ENCODE data around the gene SLC15A2. TPM values are rescaled to one million over a fixed set of nuclear protein-coding genes. Genes with fewer than 3 reads are reported as not detected.

SLC15A2 gene
- total and polyA plus RNA-seq, 10 of the 15 experiments (the other 5 are each of a cell fraction or from before 2014, with no cell fraction given) = 0.64 to 7.2 (median 2.4) TPM

GRCh38 chr3:121975702-121976302 lies 81.6 kb downstream of the SLC15A2 start (continued):
- TF ChIP-seq, protein P1, sequence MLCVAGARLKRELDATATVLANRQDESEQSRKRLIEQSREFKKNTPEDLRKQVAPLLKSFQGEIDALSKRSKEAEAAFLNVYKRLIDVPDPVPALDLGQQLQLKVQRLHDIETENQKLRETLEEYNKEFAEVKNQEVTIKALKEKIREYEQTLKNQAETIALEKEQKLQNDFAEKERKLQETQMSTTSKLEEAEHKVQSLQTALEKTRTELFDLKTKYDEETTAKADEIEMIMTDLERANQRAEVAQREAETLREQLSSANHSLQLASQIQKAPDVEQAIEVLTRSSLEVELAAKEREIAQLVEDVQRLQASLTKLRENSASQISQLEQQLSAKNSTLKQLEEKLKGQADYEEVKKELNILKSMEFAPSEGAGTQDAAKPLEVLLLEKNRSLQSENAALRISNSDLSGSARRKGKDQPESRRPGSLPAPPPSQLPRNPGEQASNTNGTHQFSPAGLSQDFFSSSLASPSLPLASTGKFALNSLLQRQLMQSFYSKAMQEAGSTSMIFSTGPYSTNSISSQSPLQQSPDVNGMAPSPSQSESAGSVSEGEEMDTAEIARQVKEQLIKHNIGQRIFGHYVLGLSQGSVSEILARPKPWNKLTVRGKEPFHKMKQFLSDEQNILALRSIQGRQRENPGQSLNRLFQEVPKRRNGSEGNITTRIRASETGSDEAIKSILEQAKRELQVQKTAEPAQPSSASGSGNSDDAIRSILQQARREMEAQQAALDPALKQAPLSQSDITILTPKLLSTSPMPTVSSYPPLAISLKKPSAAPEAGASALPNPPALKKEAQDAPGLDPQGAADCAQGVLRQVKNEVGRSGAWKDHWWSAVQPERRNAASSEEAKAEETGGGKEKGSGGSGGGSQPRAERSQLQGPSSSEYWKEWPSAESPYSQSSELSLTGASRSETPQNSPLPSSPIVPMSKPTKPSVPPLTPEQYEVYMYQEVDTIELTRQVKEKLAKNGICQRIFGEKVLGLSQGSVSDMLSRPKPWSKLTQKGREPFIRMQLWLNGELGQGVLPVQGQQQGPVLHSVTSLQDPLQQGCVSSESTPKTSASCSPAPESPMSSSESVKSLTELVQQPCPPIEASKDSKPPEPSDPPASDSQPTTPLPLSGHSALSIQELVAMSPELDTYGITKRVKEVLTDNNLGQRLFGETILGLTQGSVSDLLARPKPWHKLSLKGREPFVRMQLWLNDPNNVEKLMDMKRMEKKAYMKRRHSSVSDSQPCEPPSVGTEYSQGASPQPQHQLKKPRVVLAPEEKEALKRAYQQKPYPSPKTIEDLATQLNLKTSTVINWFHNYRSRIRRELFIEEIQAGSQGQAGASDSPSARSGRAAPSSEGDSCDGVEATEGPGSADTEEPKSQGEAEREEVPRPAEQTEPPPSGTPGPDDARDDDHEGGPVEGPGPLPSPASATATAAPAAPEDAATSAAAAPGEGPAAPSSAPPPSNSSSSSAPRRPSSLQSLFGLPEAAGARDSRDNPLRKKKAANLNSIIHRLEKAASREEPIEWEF (IDR thresholded peaks at IDR 0.05; ENCODE audit: insufficient replicate concordance, low read depth, low read length) = no peak
- TF ChIP-seq MTA3 (IDR thresholded peaks at IDR 0.05; ENCODE audit: borderline replicate concordance, low read length) (no peak), USF1 (IDR thresholded peaks at IDR 0.05; ENCODE audit: borderline replicate concordance, extremely low read length, insufficient read depth, low read depth, low read length) (no peak), NR2C1 (IDR thresholded peaks at IDR 0.05) (no peak), YY1 (IDR thresholded peaks at IDR 0.05; ENCODE audit: low read depth, low read length) (no peak), CEBPB (IDR thresholded peaks at IDR 0.05; ENCODE audit: borderline replicate concordance in 1 of 2, low read depth in 2 of 2, low read length in 2 of 2) (no peak), BCL11A (IDR thresholded peaks at IDR 0.05; ENCODE audit: low read depth, low read length) (no peak), IRF3 (IDR thresholded peaks at IDR 0.05) (no peak), PKNOX1 (IDR thresholded peaks at IDR 0.05) (0 out of 2 replicates have a peak, but pooled peaks have one; percentile 31), STAT3 (IDR thresholded peaks at IDR 0.05; ENCODE audit: low read depth, low read length) (no peak), RB1 (IDR thresholded peaks at IDR 0.05; ENCODE audit: borderline replicate concordance) (no peak)
- TF ChIP-seq, protein P2, sequence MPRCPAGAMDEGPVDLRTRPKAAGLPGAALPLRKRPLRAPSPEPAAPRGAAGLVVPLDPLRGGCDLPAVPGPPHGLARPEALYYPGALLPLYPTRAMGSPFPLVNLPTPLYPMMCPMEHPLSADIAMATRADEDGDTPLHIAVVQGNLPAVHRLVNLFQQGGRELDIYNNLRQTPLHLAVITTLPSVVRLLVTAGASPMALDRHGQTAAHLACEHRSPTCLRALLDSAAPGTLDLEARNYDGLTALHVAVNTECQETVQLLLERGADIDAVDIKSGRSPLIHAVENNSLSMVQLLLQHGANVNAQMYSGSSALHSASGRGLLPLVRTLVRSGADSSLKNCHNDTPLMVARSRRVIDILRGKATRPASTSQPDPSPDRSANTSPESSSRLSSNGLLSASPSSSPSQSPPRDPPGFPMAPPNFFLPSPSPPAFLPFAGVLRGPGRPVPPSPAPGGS (IDR thresholded peaks at IDR 0.05; ENCODE audit: borderline replicate concordance, insufficient read depth, low read depth, low read length, poor library complexity, severe bottlenecking) = no peak
